SHP77 (cell line): ENCODE data around the gene IQCE.

Experiments used
- DNase-seq, 2 experiments: peaks; one replicate each; lab custom pipeline; 2025; lab: John Stamatoyannopoulos, UW

The IQCE gene

DNA sequence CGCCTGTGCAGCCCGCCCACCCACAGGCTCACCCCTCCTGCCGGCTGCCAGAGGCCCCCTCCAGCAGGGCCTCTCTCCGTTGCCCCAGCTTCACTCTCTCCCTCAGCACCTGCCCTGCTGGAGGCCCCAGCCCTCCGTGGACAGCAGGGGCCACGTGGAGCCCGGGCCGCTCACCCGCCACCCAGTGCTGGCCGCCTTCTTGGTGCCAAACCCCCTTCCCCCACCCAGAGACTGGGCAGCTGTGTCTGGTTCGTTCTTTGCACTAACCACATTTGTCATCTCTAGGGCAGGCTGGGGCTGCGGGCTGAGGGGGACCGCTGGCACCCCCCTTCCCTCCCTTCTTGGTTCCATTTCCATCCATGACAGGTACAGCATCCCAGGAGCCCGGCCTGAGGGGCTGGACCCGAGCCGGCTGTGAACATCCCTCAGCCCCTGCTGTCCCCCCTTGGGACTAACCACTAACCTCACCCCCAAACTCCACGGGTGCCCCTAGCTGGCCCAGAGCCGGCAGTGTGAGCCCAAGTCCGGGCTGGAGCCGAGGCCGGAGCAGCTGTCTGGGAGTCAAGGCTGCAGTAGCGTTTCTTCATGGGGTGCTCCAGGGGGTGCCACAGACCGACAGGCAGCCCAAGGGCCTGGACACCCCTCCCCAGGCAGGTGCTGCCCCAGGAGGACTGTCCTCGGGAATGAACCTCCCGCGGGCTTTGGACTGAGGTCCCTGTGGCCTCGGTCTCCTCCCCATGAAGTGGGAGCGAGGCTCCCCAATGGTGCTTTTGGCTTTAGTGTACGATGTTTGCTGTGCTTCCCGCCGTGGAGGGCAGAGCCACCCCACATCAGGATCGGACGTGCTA lies 103.7 kb downstream of the IQCE start:
- DNase-seq, result no peak

DNA sequence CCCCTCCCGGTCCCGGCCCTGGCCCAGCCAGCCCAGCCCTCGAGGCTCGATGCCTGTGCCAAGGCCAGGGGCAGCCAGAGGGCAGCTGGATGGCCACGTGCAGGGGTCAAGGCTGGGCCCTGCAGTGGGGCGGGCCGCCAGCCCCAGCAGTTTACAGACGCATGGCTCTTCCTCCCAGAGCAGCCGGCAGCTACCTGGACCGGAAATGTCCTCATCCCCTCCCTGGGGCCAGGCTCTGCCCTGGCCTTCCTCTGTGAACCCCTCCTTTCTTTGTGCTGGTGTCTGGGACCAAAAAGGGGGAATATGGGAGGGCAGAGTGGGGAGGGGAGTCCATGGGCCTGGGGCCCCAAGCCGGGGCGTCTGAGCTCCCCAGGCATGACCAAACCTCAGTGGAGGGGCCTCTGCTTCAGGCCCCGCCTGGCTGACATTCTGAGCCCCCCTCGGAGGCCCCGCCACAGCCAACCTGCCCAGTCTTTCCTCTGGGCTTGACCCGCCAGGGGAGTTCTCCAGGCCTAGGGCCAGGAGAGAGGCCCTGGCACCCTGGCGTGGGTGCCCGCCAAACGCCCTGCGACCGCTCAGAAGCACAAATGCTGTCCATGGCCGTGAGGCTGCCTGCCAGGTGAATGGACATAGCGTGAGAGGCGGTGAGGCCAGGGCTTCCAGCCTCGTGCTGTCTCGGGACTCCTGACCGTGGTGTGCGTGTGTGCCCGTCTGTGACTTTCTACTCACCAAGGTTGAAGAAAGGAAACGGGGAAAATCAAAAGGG lies 104.5 kb downstream of the IQCE start:
- DNase-seq, result no peak

DNA sequence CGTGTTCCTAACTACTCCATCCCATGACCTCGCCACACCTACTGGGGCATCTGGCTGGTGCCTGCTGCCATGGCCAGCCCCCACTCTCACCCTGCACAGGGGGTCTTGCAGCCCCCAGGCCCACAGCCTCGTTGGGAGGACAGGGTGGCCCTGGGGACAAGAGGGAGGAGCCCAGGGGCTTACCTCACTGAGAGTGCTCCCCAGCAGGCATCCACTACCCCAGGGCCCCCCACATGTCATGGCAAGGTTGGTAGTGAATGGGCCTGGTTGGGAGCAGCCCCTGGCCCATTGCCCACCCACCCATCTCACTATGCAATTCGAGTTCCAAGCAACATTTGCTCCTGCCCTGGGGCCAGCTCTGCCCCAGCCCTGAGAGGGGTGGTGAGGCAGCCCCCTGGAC lies 105.2 kb downstream of the IQCE start:
- DNase-seq, result no peak
